LNCAP (cell line): ENCODE results near the gene CAMK4.
A peak's percentile ranks its signal among the peaks of the same experiment; 100 is the strongest.

Source experiments
- TF ChIP-seq, protein P1 (sequence below): fragments of 450-650 bp; IDR thresholded peaks from 2 replicates; pipeline ENCODE4 v1.5.1; 2017; ENCODE audit warnings: mild to moderate bottlenecking

CAMK4 gene

DNA sequence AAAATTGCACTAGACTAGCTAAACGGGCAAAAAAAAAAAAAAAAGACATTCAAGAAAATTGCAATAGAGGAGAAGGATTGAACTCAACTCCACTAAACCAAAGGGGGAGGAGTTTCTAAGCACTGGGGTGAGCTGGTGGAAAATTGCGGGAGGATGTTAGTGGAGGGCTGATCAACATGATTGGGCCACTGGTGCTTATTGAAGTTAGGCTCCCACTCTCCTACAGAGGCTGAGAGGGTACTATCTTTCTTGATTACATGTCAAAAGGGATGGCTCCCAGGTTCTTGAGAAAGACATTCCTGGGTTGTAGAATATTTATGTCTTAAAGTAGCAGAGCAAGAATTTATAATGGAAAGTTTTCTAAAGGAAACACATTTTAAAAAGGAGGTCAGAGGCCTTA lies 38.0 kb downstream of the CAMK4 start:
- TF ChIP-seq, protein P1, sequence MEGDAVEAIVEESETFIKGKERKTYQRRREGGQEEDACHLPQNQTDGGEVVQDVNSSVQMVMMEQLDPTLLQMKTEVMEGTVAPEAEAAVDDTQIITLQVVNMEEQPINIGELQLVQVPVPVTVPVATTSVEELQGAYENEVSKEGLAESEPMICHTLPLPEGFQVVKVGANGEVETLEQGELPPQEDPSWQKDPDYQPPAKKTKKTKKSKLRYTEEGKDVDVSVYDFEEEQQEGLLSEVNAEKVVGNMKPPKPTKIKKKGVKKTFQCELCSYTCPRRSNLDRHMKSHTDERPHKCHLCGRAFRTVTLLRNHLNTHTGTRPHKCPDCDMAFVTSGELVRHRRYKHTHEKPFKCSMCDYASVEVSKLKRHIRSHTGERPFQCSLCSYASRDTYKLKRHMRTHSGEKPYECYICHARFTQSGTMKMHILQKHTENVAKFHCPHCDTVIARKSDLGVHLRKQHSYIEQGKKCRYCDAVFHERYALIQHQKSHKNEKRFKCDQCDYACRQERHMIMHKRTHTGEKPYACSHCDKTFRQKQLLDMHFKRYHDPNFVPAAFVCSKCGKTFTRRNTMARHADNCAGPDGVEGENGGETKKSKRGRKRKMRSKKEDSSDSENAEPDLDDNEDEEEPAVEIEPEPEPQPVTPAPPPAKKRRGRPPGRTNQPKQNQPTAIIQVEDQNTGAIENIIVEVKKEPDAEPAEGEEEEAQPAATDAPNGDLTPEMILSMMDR: no peak

DNA sequence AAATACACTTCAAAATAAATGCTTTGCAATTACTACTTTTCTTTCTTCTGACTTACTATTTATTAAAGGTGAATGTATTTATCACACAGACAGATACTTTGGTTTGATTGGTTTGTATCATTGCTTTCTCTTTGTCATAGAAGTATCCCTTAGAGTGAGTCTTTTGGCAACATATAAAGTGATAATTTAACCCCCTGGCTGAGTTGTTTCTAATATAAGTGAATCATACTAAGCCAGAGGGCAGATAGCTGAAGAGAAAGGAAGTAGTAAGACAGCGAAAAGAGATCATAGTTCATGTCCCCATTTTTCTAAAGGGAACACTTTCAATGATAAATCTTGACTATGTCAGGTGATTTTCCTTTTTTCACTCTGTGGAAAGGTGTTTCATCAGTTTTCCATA lies 38.6 kb downstream of the CAMK4 start:
- TF ChIP-seq, protein P1: no peak

DNA sequence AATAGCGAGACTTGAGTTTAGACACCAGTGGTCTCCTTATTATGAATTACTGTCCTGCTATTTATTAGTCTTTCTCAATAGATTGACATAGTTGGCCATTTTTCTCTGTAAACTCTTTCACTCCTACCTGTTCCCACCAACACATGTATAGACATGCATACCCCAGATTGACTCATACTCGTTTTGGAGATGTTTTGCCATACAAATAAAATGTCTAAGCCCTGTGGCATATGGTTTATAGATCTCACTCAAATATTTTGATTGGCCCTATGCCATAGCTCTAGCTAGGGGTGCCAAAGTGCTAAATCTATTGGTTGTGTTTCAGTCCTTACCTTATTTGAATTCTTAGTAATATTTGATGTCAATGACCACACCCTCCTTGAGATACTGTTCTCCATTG lies 42.3 kb downstream of the CAMK4 start:
- TF ChIP-seq, protein P1: no peak

DNA sequence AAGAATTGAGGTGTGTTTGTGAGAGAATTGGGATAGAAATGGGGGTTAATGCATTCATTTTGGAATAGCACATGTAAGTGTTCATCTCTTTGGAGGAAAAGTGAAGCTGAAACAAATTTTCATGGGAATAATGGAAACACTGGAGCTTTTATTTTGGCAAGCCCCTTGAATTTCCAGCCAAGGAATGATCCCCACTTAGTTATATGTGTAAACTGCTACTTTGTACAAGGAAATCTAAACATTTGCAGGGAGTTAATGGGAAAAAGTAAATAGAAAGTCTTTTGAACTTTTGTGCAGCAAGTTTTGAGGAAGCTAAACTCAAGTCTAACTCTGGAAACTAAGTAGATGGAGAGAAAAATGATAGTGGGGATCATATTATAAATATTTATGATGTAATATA lies 44.1 kb downstream of the CAMK4 start:
- TF ChIP-seq, protein P1: no peak

DNA sequence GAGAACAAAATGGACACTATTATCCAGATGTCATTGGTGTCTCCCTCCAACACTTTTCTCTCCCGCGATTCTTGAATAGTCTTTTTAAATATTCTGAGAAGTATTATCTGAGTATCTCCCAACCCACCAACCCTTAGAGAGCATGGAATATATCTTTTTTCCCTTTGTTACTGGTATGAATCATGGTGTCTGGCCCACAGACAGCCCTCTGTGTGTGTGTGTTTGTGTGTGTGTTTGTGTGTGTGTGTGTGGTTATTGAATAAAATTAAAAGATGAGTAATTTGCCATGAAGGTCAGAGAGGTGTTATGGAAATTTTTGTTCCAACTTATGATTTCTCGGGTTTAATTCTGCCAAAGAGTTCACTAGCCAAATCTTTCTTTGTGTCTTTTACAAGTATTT lies 47.7 kb downstream of the CAMK4 start:
- TF ChIP-seq, protein P1: no peak

DNA sequence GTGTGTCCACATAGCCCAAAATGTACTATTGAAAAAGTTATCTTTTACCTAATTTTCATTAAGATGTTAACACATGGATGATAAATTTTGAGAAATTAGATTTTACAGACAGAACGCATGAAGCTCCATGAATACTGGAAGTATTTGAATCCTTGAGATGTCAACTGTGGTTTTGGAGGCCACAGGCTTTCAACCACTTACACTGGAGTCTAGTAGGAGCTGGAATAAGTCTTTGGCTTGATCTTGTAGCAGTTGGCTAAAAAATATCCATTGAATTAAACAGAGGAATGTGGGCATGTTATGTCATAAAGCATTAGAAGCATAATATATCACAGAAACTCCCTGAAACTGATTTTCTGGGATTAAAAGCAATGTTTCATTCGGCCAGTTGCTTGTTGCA lies 52.9 kb downstream of the CAMK4 start:
- TF ChIP-seq, protein P1: no peak

DNA sequence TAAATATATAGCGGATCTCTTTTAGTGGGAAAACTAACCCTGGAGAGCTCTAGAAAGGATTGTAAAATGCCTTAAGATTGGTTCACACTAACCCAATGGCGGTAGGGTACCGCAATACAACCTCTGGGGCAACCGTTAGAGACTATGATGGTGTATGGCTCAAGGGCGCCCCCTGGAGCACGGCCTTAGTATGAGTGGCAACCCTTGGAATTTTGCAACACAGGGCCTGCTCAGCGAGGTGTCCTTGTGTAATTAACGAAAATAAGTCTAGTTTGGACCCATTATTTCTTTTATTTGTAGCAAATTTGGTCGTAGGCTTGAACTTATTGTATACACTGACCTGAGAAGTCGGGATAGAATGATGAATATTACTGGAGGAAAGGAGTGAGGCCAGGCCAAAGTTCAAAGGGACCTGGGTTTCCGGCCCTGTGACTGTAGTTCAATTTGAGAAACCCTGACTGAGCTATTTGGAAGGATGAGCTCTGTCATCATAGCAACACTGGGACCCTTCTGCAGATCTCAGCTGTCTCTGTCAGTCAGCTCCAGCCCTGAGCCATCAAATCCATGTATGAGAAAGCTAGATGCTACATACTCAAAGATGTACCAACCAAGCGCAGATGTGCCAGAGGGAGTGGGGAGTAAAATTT lies 54.8 kb downstream of the CAMK4 start:
- TF ChIP-seq, protein P1: peak; percentile 87
